ENCODE results near the gene KRTAP10-12. TPM values are rescaled to one million over a fixed set of nuclear protein-coding genes. Genes with fewer than 3 reads are reported as not detected.

Gene KRTAP10-12
- total RNA-seq, 1 experiment from 2014 or later, result not detected

- no peak overlapping the region for H3K4me3 ChIP-seq (replicated peaks in 1 of 2; ENCODE audit: low read depth in 1 of 2, low read length in 2 of 2)
- ChIA-PET CTCF (no interaction called here), RAD21 (ENCODE audit: low non-redundant PET in 1 of 2, low total read pairs in 2 of 2, uncharacterized antibody in 2 of 2, unreplicated experiment in 2 of 2) (no interaction called here), POLR2A (no interaction called here)
- H3K27me3 ChIP-seq (ENCODE audit: insufficient read depth, low read length), result peaks cover 10% of the 10 kb centered on the region; the same call in 1 of the 2 replicates
- no peaks in the 10 kb centered on the region for H3K79me2 ChIP-seq (ENCODE audit: insufficient read depth, low read length)
- BruUV-seq (replicated peaks), result no TSS peak
- ATAC-seq, result no peak
- H2AFZ ChIP-seq (ENCODE audit: low read depth, low read length, poor library complexity, severe bottlenecking), result no peak overlapping the region
- no peaks in the 10 kb centered on the region for H3K9me3 ChIP-seq (ENCODE audit: control insufficient read depth in 1 of 2, insufficient read depth in 1 of 2, low read depth in 1 of 2, low read length in 2 of 2)
- no peak for DNase-seq (ENCODE audit: low read depth, low spot score)
- H4K20me1 ChIP-seq (ENCODE audit: insufficient read depth), result no peaks in the 10 kb centered on the region
- H3K9ac ChIP-seq (ENCODE audit: low read length), result no peak overlapping the region
- H3K9me2 ChIP-seq (ENCODE audit: insufficient read depth), result no peaks in the 10 kb centered on the region
- no peak overlapping the region for H3K4me2 ChIP-seq (ENCODE audit: low read length)
- TF ChIP-seq RAD21 (IDR thresholded peaks at IDR 0.05; ENCODE audit: low read depth), result no peak
- H3K27ac ChIP-seq (ENCODE audit: low read depth, low read length), result no peak overlapping the region
- no peaks in the 10 kb centered on the region for H3K4me1 ChIP-seq (ENCODE audit: control insufficient read depth in 1 of 2, insufficient read depth in 2 of 2, low read length in 2 of 2)
- intact Hi-C loops (cut with micrococcal nuclease), result no loop called here
- H3K36me3 ChIP-seq (ENCODE audit: control insufficient read depth in 1 of 2, insufficient read depth in 2 of 2, low read length in 2 of 2), result no peaks in the 10 kb centered on the region
Observed at GRCh38 chr21:44700101-44701022, 3.4 kb downstream of the KRTAP10-12 start.

- H2AFZ ChIP-seq (ENCODE audit: low read depth, low read length, poor library complexity, severe bottlenecking), result no peak overlapping the region
- TF ChIP-seq EZH2 (IDR thresholded peaks at IDR 0.05) (no peak), CEBPB (IDR thresholded peaks at IDR 0.05; ENCODE audit: low read depth) (no peak), RAD21 (IDR thresholded peaks at IDR 0.05; ENCODE audit: low read depth) (no peak), CTCF (IDR thresholded peaks at IDR 0.05 in 2 of 3, conservative IDR thresholded peaks at IDR 0.05 in 1 of 3; ENCODE audit: borderline replicate concordance in 1 of 3, insufficient read depth in 1 of 3, low read depth in 2 of 3, low read length in 2 of 3) (no peak), ELF1 (IDR thresholded peaks at IDR 0.05; ENCODE audit: borderline replicate concordance, low read depth) (no peak), JUND (IDR thresholded peaks at IDR 0.05) (no peak), EGR1 (IDR thresholded peaks at IDR 0.05; ENCODE audit: low read depth) (no peak), REST (IDR thresholded peaks at IDR 0.05; ENCODE audit: low read depth) (no peak), ZFX (IDR thresholded peaks at IDR 0.05) (no peak), ATF3 (IDR thresholded peaks at IDR 0.05) (no peak), POLR2A (IDR thresholded peaks at IDR 0.05; ENCODE audit: borderline replicate concordance, extremely low read depth, insufficient read depth, insufficient read length) (no peak), POLR2AphosphoS5 (IDR thresholded peaks at IDR 0.05; ENCODE audit: low read depth, low read length) (no peak)
- H3K9ac ChIP-seq (ENCODE audit: low read length), result no peak overlapping the region
- no peak for ATAC-seq
- H3K36me3 ChIP-seq (ENCODE audit: control insufficient read depth in 1 of 2, insufficient read depth in 2 of 2, low read length in 2 of 2), result no peaks in the 10 kb centered on the region
- no peaks in the 10 kb centered on the region for H3K4me1 ChIP-seq (ENCODE audit: control insufficient read depth in 1 of 2, insufficient read depth in 2 of 2, low read length in 2 of 2)
- no peak overlapping the region for H3K27ac ChIP-seq (ENCODE audit: low read depth, low read length)
- H3K9me2 ChIP-seq (ENCODE audit: insufficient read depth), result no peaks in the 10 kb centered on the region
- RAD21 ChIA-PET (ENCODE audit: low non-redundant PET in 1 of 2, low total read pairs in 2 of 2, uncharacterized antibody in 2 of 2, unreplicated experiment in 2 of 2), result no interaction called here
- no peak for DNase-seq (ENCODE audit: low read depth, low spot score)
- no peaks in the 10 kb centered on the region for H4K20me1 ChIP-seq (ENCODE audit: insufficient read depth)
- H3K4me2 ChIP-seq (ENCODE audit: low read length), result no peak overlapping the region
- H3K4me3 ChIP-seq (replicated peaks in 1 of 2; ENCODE audit: low read depth in 1 of 2, low read length in 2 of 2), result no peak overlapping the region
- BruUV-seq (replicated peaks), result no TSS peak
- H3K79me2 ChIP-seq (ENCODE audit: insufficient read depth, low read length), result no peaks in the 10 kb centered on the region
- no peaks in the 10 kb centered on the region for H3K9me3 ChIP-seq (ENCODE audit: control insufficient read depth in 1 of 2, insufficient read depth in 1 of 2, low read depth in 1 of 2, low read length in 2 of 2)
- H3K27me3 ChIP-seq (ENCODE audit: insufficient read depth, low read length), result peaks cover 10% of the 10 kb centered on the region; the same call in 1 of the 2 replicates
- intact Hi-C loops (cut with micrococcal nuclease), result no loop called here
- CTCF ChIA-PET, result interaction anchor here (1.0 kb wide), 1 partner anchor 42 kb away, joined by 3 read pairs; no protein-coding TSS in a partner anchor
- POLR2A ChIA-PET, result no interaction called here
Observed at GRCh38 chr21:44701023-44701400, 4.0 kb downstream of the KRTAP10-12 start.
